IMR-90 (cell line): ENCODE measurements around the gene DBNL. TPM values are rescaled to one million over a fixed set of nuclear protein-coding genes. Genes with fewer than 3 reads are reported as not detected.

Source experiments
- ATAC-seq: fragments of 200-7000 bp; cut with Tn5 transposase; 2 replicates; pipeline ENCODE4 v1.9.1; 2020; ENCODE audit warnings: low read depth, mild to moderate bottlenecking, moderate library complexity
- BruUV-seq: library from RNA; stranded (reverse); fragments of 400-500 nt; replicated peaks from 2 replicates; lab custom pipeline; 2021; lab: Mats Ljungman, UMichigan
- CTCF ChIA-PET: fragments of 300-600 bp; formaldehyde crosslinking; extraction: SDS; loops from one replicate; lab custom pipeline; 2021; ENCODE audit warnings: antibody characterized with exemption; lab: Yijun Ruan, JAX
- POLR2A ChIA-PET: fragments of 300-600 bp; sonication (Branson Sonifier 250); formaldehyde crosslinking; loops from one replicate; lab custom pipeline; 2022; ENCODE audit warnings: antibody characterized with exemption; ENCODE audit not compliant: unreplicated experiment; lab: Charles Lee
- DNase-seq: peaks from one replicate; pipeline ENCODE4 v3.0.0; 2013
- H2AFZ ChIP-seq: replicated peaks from 2 replicates; pipeline ENCODE3; 2013; ENCODE audit warnings: low read length, mild to moderate bottlenecking; ENCODE audit not compliant: poor library complexity
- H2AK5ac ChIP-seq: 2 replicates; pipeline ENCODE4 v1.6.1; 2013; ENCODE audit warnings: low read depth, low read length, inconsistent platforms
- H2AK9ac ChIP-seq: replicated peaks from 2 replicates; pipeline ENCODE3; 2013; ENCODE audit warnings: mild to moderate bottlenecking, low read depth, low read length, moderate library complexity; ENCODE audit not compliant: poor library complexity
- H2BK120ac ChIP-seq: 2 replicates; pipeline ENCODE4 v1.6.1; 2013; ENCODE audit warnings: low read depth, low read length, inconsistent platforms
- H2BK15ac ChIP-seq: 3 replicates; pipeline ENCODE4 v1.6.1; 2013; ENCODE audit warnings: low read depth, low read length, inconsistent platforms
- H2BK20ac ChIP-seq: 2 replicates; pipeline ENCODE4 v1.6.1; 2013; ENCODE audit warnings: low read depth, mild to moderate bottlenecking, inconsistent platforms, low read length, moderate library complexity
- H2BK5ac ChIP-seq: 2 replicates; pipeline ENCODE4 v1.6.1; 2013; ENCODE audit warnings: mild to moderate bottlenecking, low read depth, low read length, inconsistent platforms; ENCODE audit not compliant: poor library complexity, severe bottlenecking
- H3K14ac ChIP-seq: replicated peaks from 2 replicates; pipeline ENCODE4 v1.6.1; 2013; ENCODE audit warnings: low read depth, low read length, inconsistent platforms
- H3K18ac ChIP-seq: 2 replicates; pipeline ENCODE4 v1.6.1; 2013; ENCODE audit warnings: low read depth, low read length, control low read depth
- H3K23ac ChIP-seq: 2 replicates; pipeline ENCODE4 v1.6.1; 2013; ENCODE audit warnings: low read depth, low read length, inconsistent platforms
- H3K27ac ChIP-seq: 2 replicates; pipeline ENCODE4 v1.5.1; 2013; ENCODE audit warnings: mild to moderate bottlenecking, control low read depth, low read length; ENCODE audit not compliant: insufficient read depth
- H3K27me3 ChIP-seq: 2 replicates; pipeline ENCODE4 v1.6.1; 2013; ENCODE audit warnings: low read length; ENCODE audit not compliant: control insufficient read depth, insufficient read depth
- H3K36me3 ChIP-seq: 2 replicates; pipeline ENCODE4 v1.6.1; 2013; ENCODE audit warnings: low read length, mixed read lengths; ENCODE audit not compliant: control insufficient read depth, insufficient read depth
- H3K4ac ChIP-seq: 2 replicates; pipeline ENCODE4 v1.6.1; 2013; ENCODE audit warnings: low read depth, low read length, inconsistent platforms
- H3K4me1 ChIP-seq: 2 replicates; pipeline ENCODE4 v1.6.1; 2013; ENCODE audit warnings: low read length, mixed read lengths; ENCODE audit not compliant: control insufficient read depth, insufficient read depth
- H3K4me2 ChIP-seq: 2 replicates; pipeline ENCODE4 v1.6.1; 2013; ENCODE audit warnings: low read depth, mild to moderate bottlenecking, control low read depth, low read length, moderate library complexity
- H3K4me3 ChIP-seq: 2 replicates; pipeline ENCODE4 v1.5.1; 2013; ENCODE audit warnings: low read depth, mild to moderate bottlenecking, control low read depth, low read length, moderate library complexity; ENCODE audit not compliant: insufficient read depth
- H3K56ac ChIP-seq: 2 replicates; pipeline ENCODE4 v1.6.1; 2013; ENCODE audit warnings: low read length, inconsistent platforms; ENCODE audit not compliant: insufficient read depth; ENCODE audit errors: extremely low read depth
- H3K79me1 ChIP-seq, 2 experiments: 2 replicates each; pipeline ENCODE4 v1.6.1; 2013; ENCODE audit warnings: low read length in 2 of 2, inconsistent platforms in 1 of 2, low read depth in 1 of 2
- H3K9ac ChIP-seq: 2 replicates; pipeline ENCODE4 v1.6.1; 2013; ENCODE audit warnings: low read depth, low read length, control low read depth
- H3K9me1 ChIP-seq: 2 replicates; pipeline ENCODE4 v1.6.1; 2013; ENCODE audit warnings: low read length, inconsistent platforms; ENCODE audit not compliant: insufficient read depth
- H3K9me3 ChIP-seq: 2 replicates; pipeline ENCODE4 v1.6.1; 2013; ENCODE audit warnings: low read length; ENCODE audit not compliant: control insufficient read depth, insufficient read depth
- H4K20me1 ChIP-seq: 2 replicates; pipeline ENCODE4 v1.6.1; 2013; ENCODE audit warnings: low read length, inconsistent platforms; ENCODE audit not compliant: insufficient read depth
- H4K5ac ChIP-seq: 2 replicates; pipeline ENCODE4 v1.6.1; 2013; ENCODE audit warnings: mild to moderate bottlenecking, low read depth, low read length, control low read depth
- H4K8ac ChIP-seq, 2 experiments: 2 replicates each; pipeline ENCODE4 v1.6.1; 2013; ENCODE audit warnings: low read depth in 2 of 2, low read length in 2 of 2, control low read depth in 1 of 2, inconsistent platforms in 1 of 2
- H4K91ac ChIP-seq: 2 replicates; pipeline ENCODE4 v1.6.1; 2013; ENCODE audit warnings: low read depth, low read length, inconsistent platforms; ENCODE audit not compliant: insufficient read depth
- BHLHE40 ChIP-seq: fragments of 150-350 bp; IDR thresholded peaks from 2 replicates; pipeline ENCODE4 v1.6.1; 2016; ENCODE audit warnings: mild to moderate bottlenecking, low read depth, low read length
- ELK1 ChIP-seq: fragments of 150-350 bp; IDR thresholded peaks from 2 replicates; pipeline ENCODE4 v1.6.1; 2016; ENCODE audit warnings: low read depth, mild to moderate bottlenecking, low read length, moderate library complexity, borderline replicate concordance
- RCOR1 ChIP-seq: IDR thresholded peaks from 2 replicates; pipeline ENCODE4 v1.6.1; 2012; ENCODE audit warnings: mild to moderate bottlenecking, low read length, improper control_type of control experiment; ENCODE audit not compliant: insufficient replicate concordance
- WGBS, 2 experiments: methylation state at CpG; one replicate each; pipeline versions ENCODE4 v1.1.5 to v1.1.7; 2013; ENCODE audit warnings: missing lambda C conversion rate in 2 of 2; ENCODE audit not compliant: insufficient read length in 1 of 2; ENCODE audit errors: extremely low coverage in 2 of 2; 5-methylcytosine and 5-hydroxymethylcytosine counted together
- dilution Hi-C: fragments of 300-500 bp; cut with HindIII; formaldehyde crosslinking; loops from one replicate; pipeline ENCODE4 v1.14.3; 2018; ENCODE audit warnings: low sequenced_read_pairs; ENCODE audit not compliant: unreplicated experiment
- in situ Hi-C: fragments of 300-500 bp; cut with MboI; formaldehyde crosslinking; loops from 3 replicates; pipeline ENCODE4 v1.14.3; 2019; ENCODE audit warnings: low sequenced_read_pairs, inconsistent platforms, mixed read lengths
- intact Hi-C: fragments of 100-400 bp; cut with micrococcal nuclease; formaldehyde crosslinking; loops from 2 replicates; pipeline ENCODE4 v1.10.0; 2022
- polyA plus RNA-seq, 3 experiments: library from polyadenylated mRNA; depleted of rRNA; stranded (reverse); fragments of >200 nt; gene quantifications; 2 replicates each; pipeline ENCODE4 v1.2.3, GENCODE V29; 2012; ENCODE audit warnings: low replicate concordance in 1 of 3
- total RNA-seq: library from RNA; depleted of rRNA; stranded (reverse); fragments of >200 nt; gene quantifications from 2 replicates; pipeline ENCODE4 v1.2.3, GENCODE V29; 2012

Gene DBNL
- total and polyA plus RNA-seq, 2 of the 4 experiments (the other 2 are of a cell fraction) = 157 to 179 TPM

GRCh38 chr7:44085546-44085945 is 41.0 kb downstream of the DBNL start:
- TF ChIP-seq ELK1 = no peak
- no peak for TF ChIP-seq RCOR1
- TF ChIP-seq BHLHE40 = no peak
- no TSS peak for BruUV-seq
- H2AK9ac ChIP-seq = peak overlapping the region; percentile 74
- H3K4me1 ChIP-seq = peaks cover 29% of the 10 kb centered on the region
- peak overlapping the region; percentile 53; the same call in 1 of the 2 replicates for H4K5ac ChIP-seq
- H3K14ac ChIP-seq = peak overlapping the region; percentile 60; the same call in 1 of the 2 replicates
- no peak overlapping the region for H3K4me3 ChIP-seq
- H2BK15ac ChIP-seq = peak overlapping the region; percentile 29; the same call in 1 of the 3 replicates
- no peaks in the 10 kb centered on the region for H3K27me3 ChIP-seq
- peak overlapping the region; percentile 59 for H3K18ac ChIP-seq
- H3K27ac ChIP-seq = peak overlapping the region; percentile 31; the same call in 1 of the 2 replicates
- no peak overlapping the region for H3K9ac ChIP-seq
- H3K9me1 ChIP-seq = peaks cover 30% of the 10 kb centered on the region
- no peak overlapping the region for H2AFZ ChIP-seq
- CTCF ChIA-PET = interaction anchor here (0.6 kb wide), 1 partner anchor 50 kb away, joined by 6 read pairs; no protein-coding TSS in a partner anchor
- H2BK5ac ChIP-seq = peak overlapping the region; percentile 29
- H4K91ac ChIP-seq = peak overlapping the region; percentile 23
- in situ Hi-C loops = no loop called here
- H3K56ac ChIP-seq = no peak overlapping the region
- POLR2A ChIA-PET = no interaction called here
- H3K4ac ChIP-seq = peak overlapping the region; percentile 64
- peaks cover 7 to 24% of the 10 kb centered on the region in 2 experiments; a peak in 3 of 4 replicates for H3K79me1 ChIP-seq
- no peak overlapping the region for H3K4me2 ChIP-seq
- intact Hi-C loops = no loop called here
- no peaks in the 10 kb centered on the region; the same call in 1 of the 2 replicates for H3K36me3 ChIP-seq
- H4K8ac ChIP-seq = peak overlapping the region in 1 of 2 experiments; percentile 13; a peak in 2 of 4 replicates
- H2BK120ac ChIP-seq = peak overlapping the region; percentile 31
- 88% methylated on average over 1 of the region's 3 CpGs; no CpG with 5 or more reads in 1 of the 2 experiments for WGBS, 2 experiments
- peak overlapping the region; percentile 77; the same call in 1 of the 2 replicates for H2AK5ac ChIP-seq
- H4K20me1 ChIP-seq = no peaks in the 10 kb centered on the region; the same call in 1 of the 2 replicates
- DNase-seq (no peak), ATAC-seq (no peak)
- peak overlapping the region; percentile 65 for H2BK20ac ChIP-seq
- no peaks in the 10 kb centered on the region for H3K9me3 ChIP-seq
- dilution Hi-C loops = no loop called here
- H3K23ac ChIP-seq = 0 out of 2 replicates have a peak overlapping the region, but pooled peaks have one; percentile 58
